A673 (cell line): ENCODE results near the gene SUMO3. TPM values are rescaled to one million over a fixed set of nuclear protein-coding genes. Genes with fewer than 3 reads are reported as not detected.

Experiments used
- BruUV-seq: library from RNA; stranded (reverse); fragments of 400-500 nt; replicated peaks from 2 replicates; lab custom pipeline; 2021; lab: Mats Ljungman, UMichigan
- CTCF ChIA-PET: fragments of 300-600 bp; sonication (Branson Sonifier 250); formaldehyde crosslinking; loops from one replicate; lab custom pipeline; 2022; ENCODE audit warnings: antibody characterized with exemption; lab: Charles Lee
- POLR2A ChIA-PET: fragments of 300-600 bp; sonication (Branson Sonifier 250); formaldehyde crosslinking; loops from one replicate; lab custom pipeline; 2022; ENCODE audit warnings: antibody characterized with exemption; ENCODE audit not compliant: low non-redundant PET; lab: Charles Lee
- DNase-seq: peaks from one replicate; pipeline ENCODE4 v3.0.0-alpha.2; 2015; ENCODE audit warnings: low spot score
- H3K27ac ChIP-seq: fragments of 200-600 bp; sonication (generic); 2 replicates; pipeline ENCODE4 v1.5.1; 2016; ENCODE audit warnings: mixed run types, low read depth, mild to moderate bottlenecking, mixed read lengths, antibody characterized with exemption, low read length; ENCODE audit not compliant: poor library complexity, severe bottlenecking
- H3K27me3 ChIP-seq: fragments of 200-600 bp; sonication (generic); replicated peaks from 2 replicates; pipeline ENCODE4 v1.6.1; 2017; ENCODE audit warnings: mixed run types, low read depth, mild to moderate bottlenecking, mixed read lengths, antibody characterized with exemption, low read length; ENCODE audit not compliant: insufficient read depth, poor library complexity
- H3K36me3 ChIP-seq: fragments of 200-600 bp; sonication (generic); 2 replicates; pipeline ENCODE4 v1.6.1; 2016; ENCODE audit warnings: mixed run types, mild to moderate bottlenecking, mixed read lengths, antibody characterized with exemption, low read length; ENCODE audit not compliant: insufficient read depth, poor library complexity, severe bottlenecking
- H3K4me1 ChIP-seq: fragments of 200-600 bp; sonication (generic); 2 replicates; pipeline ENCODE4 v1.6.1; 2017; ENCODE audit warnings: mixed run types, mild to moderate bottlenecking, mixed read lengths, antibody characterized with exemption, low read length; ENCODE audit not compliant: insufficient read depth, poor library complexity, severe bottlenecking
- H3K4me3 ChIP-seq: fragments of 200-600 bp; sonication (generic); 2 replicates; pipeline ENCODE4 v1.5.1; 2016; ENCODE audit warnings: low read depth, mixed run types, mild to moderate bottlenecking, mixed read lengths, low read length; ENCODE audit not compliant: poor library complexity, severe bottlenecking
- H3K9me3 ChIP-seq: fragments of 200-600 bp; sonication (generic); 2 replicates; pipeline ENCODE4 v1.6.1; 2016; ENCODE audit warnings: mixed run types, low read depth, mild to moderate bottlenecking, mixed read lengths, antibody characterized with exemption, low read length; ENCODE audit not compliant: poor library complexity, severe bottlenecking
- EZH2 ChIP-seq: fragments of 200-600 bp; sonication (generic); IDR thresholded peaks from 2 replicates; pipeline ENCODE4 v1.6.1; 2017; ENCODE audit warnings: borderline replicate concordance, low read depth, mild to moderate bottlenecking, mixed read lengths, antibody characterized with exemption, low read length; ENCODE audit not compliant: poor library complexity, severe bottlenecking
- intact Hi-C: fragments of 100-400 bp; cut with micrococcal nuclease; formaldehyde crosslinking; loops from one replicate; pipeline ENCODE4 v1.10.0; 2022; ENCODE audit not compliant: unreplicated experiment
- total RNA-seq: library from RNA; stranded (reverse); gene quantifications from 2 replicates; pipeline ENCODE4 v1.2.3, GENCODE V29; 2021
- TF ChIP-seq, protein P1 (sequence below): fragments of 300-800, 200-600 bp; sonication (generic); conservative IDR thresholded peaks from 2 replicates; pipeline ENCODE4 v1.5.1; 2017; ENCODE audit warnings: low read depth, mild to moderate bottlenecking, antibody characterized with exemption, low read length, moderate library complexity, mixed read lengths

SUMO3 gene
- total RNA-seq, 1 experiment from 2014 or later, result 132 TPM

DNA sequence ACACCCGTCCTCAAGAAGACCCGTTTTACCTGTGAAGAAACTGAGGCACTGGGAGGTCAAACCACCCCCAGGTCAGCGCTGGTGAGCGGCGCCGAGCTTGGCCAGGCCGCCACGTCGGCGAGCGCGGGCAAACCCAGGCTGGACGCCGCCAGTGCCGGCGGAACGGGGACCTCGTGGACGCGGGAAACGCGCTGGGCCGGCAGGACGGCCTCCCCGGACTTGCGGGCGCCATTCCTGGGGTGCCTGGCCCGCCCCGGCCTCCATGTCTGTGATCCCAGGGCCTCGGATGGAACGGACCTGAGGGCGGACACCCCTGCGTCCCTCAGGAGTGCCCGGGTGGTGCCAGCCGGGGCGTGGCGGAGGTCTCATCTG, 764 bp upstream of the SUMO3 start:
- Histone ChIP-seq H3K27ac (peak overlapping the region; percentile 90), H3K4me3 (peak overlapping the region; percentile 68), H3K4me1 (peaks cover 21% of the 10 kb centered on the region), H3K36me3 (peaks cover 4% of the 10 kb centered on the region), H3K9me3 (peaks cover 30% of the 10 kb centered on the region), H3K27me3 (no peaks in the 10 kb centered on the region)
- TF ChIP-seq, protein P1, sequence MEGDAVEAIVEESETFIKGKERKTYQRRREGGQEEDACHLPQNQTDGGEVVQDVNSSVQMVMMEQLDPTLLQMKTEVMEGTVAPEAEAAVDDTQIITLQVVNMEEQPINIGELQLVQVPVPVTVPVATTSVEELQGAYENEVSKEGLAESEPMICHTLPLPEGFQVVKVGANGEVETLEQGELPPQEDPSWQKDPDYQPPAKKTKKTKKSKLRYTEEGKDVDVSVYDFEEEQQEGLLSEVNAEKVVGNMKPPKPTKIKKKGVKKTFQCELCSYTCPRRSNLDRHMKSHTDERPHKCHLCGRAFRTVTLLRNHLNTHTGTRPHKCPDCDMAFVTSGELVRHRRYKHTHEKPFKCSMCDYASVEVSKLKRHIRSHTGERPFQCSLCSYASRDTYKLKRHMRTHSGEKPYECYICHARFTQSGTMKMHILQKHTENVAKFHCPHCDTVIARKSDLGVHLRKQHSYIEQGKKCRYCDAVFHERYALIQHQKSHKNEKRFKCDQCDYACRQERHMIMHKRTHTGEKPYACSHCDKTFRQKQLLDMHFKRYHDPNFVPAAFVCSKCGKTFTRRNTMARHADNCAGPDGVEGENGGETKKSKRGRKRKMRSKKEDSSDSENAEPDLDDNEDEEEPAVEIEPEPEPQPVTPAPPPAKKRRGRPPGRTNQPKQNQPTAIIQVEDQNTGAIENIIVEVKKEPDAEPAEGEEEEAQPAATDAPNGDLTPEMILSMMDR, result no peak
- no peak for TF ChIP-seq EZH2
- no TSS peak for BruUV-seq
- DNase-seq, result no peak
- intact Hi-C loops, result no loop called here
- ChIA-PET POLR2A (no interaction called here), CTCF (no interaction called here)

DNA sequence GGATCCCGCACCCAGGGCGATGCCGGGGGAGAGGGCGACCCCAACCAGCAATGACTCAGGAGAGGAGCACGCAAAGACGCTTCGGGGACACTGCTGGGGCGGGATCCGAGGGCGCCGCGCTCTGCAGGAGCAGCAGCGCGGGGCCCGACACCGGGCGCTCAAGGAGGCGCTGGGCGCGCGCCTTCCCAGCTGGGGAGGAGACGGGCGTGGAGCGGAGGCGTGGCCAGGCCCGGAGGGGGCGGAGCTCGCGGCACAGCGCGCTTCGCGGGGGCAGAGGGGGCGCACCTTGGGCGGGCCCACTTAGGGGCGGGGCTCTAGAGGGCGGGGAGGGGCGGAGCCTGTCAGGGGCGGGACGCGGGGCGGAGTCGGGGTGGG, 369 bp downstream of the SUMO3 start:
- H3K9me3 ChIP-seq, result peaks cover 20% of the 10 kb centered on the region
- peaks cover 21% of the 10 kb centered on the region for H3K4me1 ChIP-seq
- peak overlapping the region; percentile 90 for H3K27ac ChIP-seq
- peak overlapping the region; percentile 68 for H3K4me3 ChIP-seq
- no TSS peak for BruUV-seq
- intact Hi-C loops, result no loop called here
- peaks cover 8% of the 10 kb centered on the region for H3K36me3 ChIP-seq
- no peaks in the 10 kb centered on the region for H3K27me3 ChIP-seq
- TF ChIP-seq EZH2, result no peak
- TF ChIP-seq, protein P1, result no peak
- peak; percentile 93 for DNase-seq
- CTCF ChIA-PET, result interaction anchor here (0.5 to 0.6 kb wide), 2 partner anchors 149 to 321 kb away, joined by 3 to 4 read pairs; no protein-coding TSS in a partner anchor
- POLR2A ChIA-PET, result no interaction called here

DNA sequence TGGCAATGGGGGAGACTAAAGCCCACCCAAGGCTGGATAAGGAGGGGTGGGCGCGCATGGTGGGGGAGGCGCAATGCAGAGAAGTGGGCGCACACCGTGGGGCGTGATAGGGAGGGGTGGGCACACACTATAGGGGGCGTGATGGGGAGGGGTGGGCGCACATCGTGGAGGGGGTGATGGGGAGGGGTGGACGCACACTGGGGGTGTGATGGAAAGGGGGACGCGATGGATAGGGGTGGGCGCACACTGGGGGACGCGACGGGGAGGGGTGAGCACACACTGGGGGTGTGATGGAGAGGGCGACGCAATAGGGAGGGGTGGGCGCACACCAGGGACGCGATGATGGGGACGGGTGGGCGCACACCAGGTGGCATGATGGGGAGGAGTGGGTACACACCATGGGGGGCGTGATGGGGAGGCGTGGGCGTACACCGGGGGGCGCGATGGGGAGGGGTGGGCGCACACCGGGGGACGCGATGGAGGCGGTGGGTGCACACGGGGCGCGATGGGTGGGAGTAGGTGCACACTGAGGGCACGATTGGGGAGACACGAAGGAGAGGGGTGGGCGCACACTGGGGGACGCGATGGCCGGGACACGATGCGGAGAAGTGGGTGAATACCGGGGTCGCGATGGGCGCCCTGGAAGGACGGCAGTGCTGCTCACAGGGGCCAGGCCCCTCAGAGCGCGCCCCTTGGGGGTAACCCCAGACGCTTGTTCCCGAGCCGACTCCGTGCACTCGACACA, 929 bp downstream of the SUMO3 start:
- Histone ChIP-seq H3K27ac (peak overlapping the region; percentile 90), H3K4me3 (peak overlapping the region; percentile 68), H3K9me3 (peaks cover 18% of the 10 kb centered on the region), H3K36me3 (peaks cover 8% of the 10 kb centered on the region), H3K4me1 (peaks cover 21% of the 10 kb centered on the region), H3K27me3 (no peaks in the 10 kb centered on the region)
- no TSS peak for BruUV-seq
- no peak for DNase-seq
- CTCF ChIA-PET, result no interaction called here
- intact Hi-C loops, result no loop called here
- TF ChIP-seq, protein P1, result no peak
- TF ChIP-seq EZH2, result no peak
- POLR2A ChIA-PET, result no interaction called here
